Aorta (tissue), 5 donors: Measurements from ENCODE around the gene NTMT1. TPM values are rescaled to one million over a fixed set of nuclear protein-coding genes. Genes with fewer than 3 reads are reported as not detected.
"Not testable (repeated sequence)": the region's sequence is repeated elsewhere in the genome, so short reads cannot be mapped to it uniquely, and the experiment has no call there.

Experiments used
- ATAC-seq: fragments of 200-7000 bp; cut with Tn5 transposase; one replicate; pipeline ENCODE4 v1.9.1; 2022; ENCODE audit warnings: moderate library complexity; ENCODE audit not compliant: low FRiP score
- DNase-seq, 2 donors: peaks; one replicate each; pipeline ENCODE4 v3.0.0-alpha.2; 2020
- H3K27ac ChIP-seq, 2 donors: one replicate each; pipeline ENCODE4 v1.5.1; 2013; ENCODE audit warnings: low read length in 2 of 2, mild to moderate bottlenecking in 2 of 2, moderate library complexity in 2 of 2, control low read depth in 1 of 2, inconsistent platforms in 1 of 2, low read depth in 1 of 2
- H3K27me3 ChIP-seq, 2 donors: one replicate each; pipeline ENCODE4 v1.6.1; 2013; ENCODE audit warnings: control low read depth in 1 of 2, low read length in 1 of 2, mild to moderate bottlenecking in 1 of 2, moderate library complexity in 1 of 2; ENCODE audit not compliant: insufficient read depth in 2 of 2, control insufficient read depth in 1 of 2
- H3K36me3 ChIP-seq, 2 donors: one replicate each; pipeline ENCODE4 v1.6.1; 2013; ENCODE audit warnings: control low read depth in 1 of 2, low read length in 1 of 2, mild to moderate bottlenecking in 1 of 2; ENCODE audit not compliant: insufficient read depth in 2 of 2, control insufficient read depth in 1 of 2
- H3K4me1 ChIP-seq, 2 donors: one replicate each; pipeline ENCODE4 v1.6.1; 2013; ENCODE audit warnings: low read length in 2 of 2, control low read depth in 1 of 2, mild to moderate bottlenecking in 1 of 2, moderate library complexity in 1 of 2; ENCODE audit not compliant: insufficient read depth in 2 of 2, control insufficient read depth in 1 of 2
- H3K4me3 ChIP-seq, 2 donors: one replicate each; pipeline ENCODE4 v1.5.1; 2013; ENCODE audit warnings: low read length in 2 of 2, control low read depth in 1 of 2, mild to moderate bottlenecking in 1 of 2
- H3K9me3 ChIP-seq: one replicate; pipeline ENCODE4 v1.6.1; 2013; ENCODE audit warnings: mild to moderate bottlenecking, low read length; ENCODE audit not compliant: control insufficient read depth
- WGBS, 2 donors: extraction: QIAGEN DNeasy Blood & Tissue Kit; methylation state at CpG; one replicate each; pipeline ENCODE4 v1.1.7; 2013; 5-methylcytosine and 5-hydroxymethylcytosine counted together
- intact Hi-C, 2 donors: fragments of 100-400 bp; cut with DNase I; formaldehyde crosslinking; loops; one replicate each; pipeline versions ENCODE4 v1.14.2 to v1.15.0; 2022
- polyA plus RNA-seq, 2 donors: library from polyadenylated mRNA; stranded (reverse); fragments of 200-250 nt; gene quantifications; one replicate each; pipeline ENCODE4 v1.2.3, GENCODE V29; 2013
- total RNA-seq, 2 donors: library from RNA; stranded (reverse); fragmentation: NEBNext Ultra II Directional; extraction: Animal tissue kit (Norgen Biotek cat#: 25700); gene quantifications; one replicate each; pipeline ENCODE4 v1.2.1, GENCODE V29; 2021
- donor health status: healthy with polysubstance abuse.
- donor health status: Bipolar disorder and iron deficiency.
- donor health status: DM: no; HTN: no; CAD: no.
- donor health status: DM: no; HTN: no; CAD: no.
- donor health status: DM: yes; HTN: yes; CAD: no.

Gene NTMT1
- total and polyA plus RNA-seq, 4 donors, result 22.7 to 41.1 (median 30.0) TPM

GRCh38 chr9:129661029-129661428 lies 35.1 kb downstream of the NTMT1 start:
- H3K4me1 ChIP-seq, result no peaks in the 10 kb centered on the region
- H3K4me3 ChIP-seq, result no peak overlapping the region
- H3K27me3 ChIP-seq, result no peaks in the 10 kb centered on the region
- intact Hi-C loops, result no loop called here
- no peaks in the 10 kb centered on the region for H3K9me3 ChIP-seq
- 61 to 66% methylated on average over 2 of the region's 2 CpGs for WGBS, 2 donors
- no peak for DNase-seq
- no peak for ATAC-seq
- no peak overlapping the region for H3K27ac ChIP-seq
- H3K36me3 ChIP-seq, result no peaks in the 10 kb centered on the region

DNA sequence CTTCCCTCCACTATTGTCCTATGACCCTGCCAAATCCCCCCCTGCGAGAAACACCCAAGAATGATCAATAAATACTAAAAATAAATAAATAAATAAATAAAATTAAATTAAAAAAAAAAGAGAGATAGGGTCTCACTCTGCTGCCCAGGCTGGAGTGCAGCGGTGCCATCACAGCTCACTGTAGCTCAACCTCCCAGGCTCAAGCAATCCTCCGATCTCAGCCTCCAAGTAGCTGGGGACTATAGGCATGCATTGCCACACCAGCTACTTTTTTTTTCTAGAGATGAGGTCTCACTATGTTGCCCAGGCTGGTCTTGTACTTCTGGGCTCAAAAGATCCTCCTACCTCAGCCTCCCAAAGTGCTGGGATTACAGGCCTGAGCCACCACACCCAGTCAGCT lies 36.3 kb downstream of the NTMT1 start:
- WGBS, 2 donors, result 67 to 81% methylated on average over 3 of the region's 3 CpGs
- H3K36me3 ChIP-seq, DNase-seq, H3K9me3 ChIP-seq, H3K27me3 ChIP-seq, H3K4me1 ChIP-seq, H3K27ac ChIP-seq, intact Hi-C loops, ATAC-seq, H3K4me3 ChIP-seq: not testable (repeated sequence)

DNA sequence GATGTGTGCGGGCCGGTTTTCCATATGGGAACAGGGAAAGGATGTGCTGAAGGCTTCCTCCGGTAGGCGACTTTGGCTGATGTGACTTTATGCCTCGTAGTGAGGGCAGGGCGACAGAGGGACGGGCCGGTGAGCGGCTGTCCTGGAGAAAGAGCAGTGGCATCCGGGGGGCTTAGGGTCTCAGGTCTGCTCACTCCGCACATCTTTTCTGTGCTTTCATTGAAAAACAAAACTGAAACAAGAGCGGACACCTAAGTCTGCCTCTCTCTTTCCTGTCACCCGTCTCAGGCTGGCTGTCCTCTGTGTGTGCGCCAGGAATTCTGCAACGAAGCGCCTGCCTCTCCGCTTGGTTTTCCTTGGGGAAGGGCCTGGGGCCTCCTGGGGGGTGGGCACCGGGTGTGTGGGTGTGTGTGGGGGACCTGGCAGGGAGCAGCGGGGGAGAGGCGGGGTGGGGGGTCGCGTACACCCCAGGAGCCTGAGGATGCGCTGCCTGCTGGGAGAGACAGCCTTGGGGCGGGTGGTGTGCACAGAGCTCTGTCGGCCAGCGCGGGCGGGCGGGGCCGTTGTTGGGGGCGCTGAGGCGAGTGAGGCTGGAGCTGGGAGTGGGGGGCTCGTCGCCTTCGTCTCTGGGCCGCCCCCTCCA lies 38.9 kb downstream of the NTMT1 start:
- peak overlapping the region in 1 of 2 donors; percentile 13 for H3K27ac ChIP-seq
- intact Hi-C loops, result loop anchor here (5.0 kb wide), 2 partner anchors 47 to 62 kb away; no protein-coding TSS in a partner anchor
- peak; percentile 71 for ATAC-seq

GRCh38 chr9:129665389-129665775 lies 39.4 kb downstream of the NTMT1 start, which contains the start of gene PRRX2:
TSS of gene PRRX2 (plus strand) at chr9:129665647. CDS start at chr9:129665868, 221 bp downstream.
- WGBS, 2 donors, result 0 to 1% methylated on average over 7 to 37 of the region's 37 CpGs

More for the DNA sequence above, 38.9 kb downstream of the NTMT1 start:
- peak in 1 of 2 donors; percentile 84 for DNase-seq
- WGBS, 2 donors, result 14 to 17% methylated on average over 33 to 36 of the region's 36 CpGs
- no peaks in the 10 kb centered on the region for H3K9me3 ChIP-seq
- H3K27me3 ChIP-seq, result no peaks in the 10 kb centered on the region
- peak overlapping the region; percentile 59 to 85 for H3K4me3 ChIP-seq
- H3K4me1 ChIP-seq, result no peaks in the 10 kb centered on the region
- no peaks in the 10 kb centered on the region for H3K36me3 ChIP-seq

GRCh38 chr9:129665814-129666520 lies 40.0 kb downstream of the NTMT1 start:
- H3K4me3 ChIP-seq, result peak overlapping the region; percentile 85 to 95
- no peaks in the 10 kb centered on the region for H3K4me1 ChIP-seq
- no peaks in the 10 kb centered on the region for H3K27me3 ChIP-seq
- DNase-seq (no peak), ATAC-seq (no peak)
- H3K27ac ChIP-seq, result peak overlapping the region; percentile 49 to 52
- no peaks in the 10 kb centered on the region for H3K36me3 ChIP-seq
- H3K9me3 ChIP-seq, result no peaks in the 10 kb centered on the region
- intact Hi-C loops, result loop anchor here (5.0 kb wide), 2 partner anchors 46 to 61 kb away; no protein-coding TSS in a partner anchor
- WGBS, 2 donors, result 1 to 2% methylated on average over 64 to 88 of the region's 88 CpGs

More at GRCh38 chr9:129665389-129665775, 39.4 kb downstream of the NTMT1 start, which contains the start of gene PRRX2:
- intact Hi-C loops, result loop anchor here (5.0 kb wide), 2 partner anchors 47 to 62 kb away; no protein-coding TSS in a partner anchor
- H3K4me3 ChIP-seq, result peak within 1 kb of the TSS; percentile 85 to 95
- H3K4me1 ChIP-seq, result no peaks in the 10 kb centered on the region
- DNase-seq (peak; percentile 83 to 91), ATAC-seq (peak; percentile 80)
- no peaks in the 10 kb centered on the region for H3K27me3 ChIP-seq
- H3K9me3 ChIP-seq, result no peaks in the 10 kb centered on the region
- no peaks in the 10 kb centered on the region for H3K36me3 ChIP-seq
- peak within 1 kb of the TSS; percentile 52 to 59 for H3K27ac ChIP-seq

DNA sequence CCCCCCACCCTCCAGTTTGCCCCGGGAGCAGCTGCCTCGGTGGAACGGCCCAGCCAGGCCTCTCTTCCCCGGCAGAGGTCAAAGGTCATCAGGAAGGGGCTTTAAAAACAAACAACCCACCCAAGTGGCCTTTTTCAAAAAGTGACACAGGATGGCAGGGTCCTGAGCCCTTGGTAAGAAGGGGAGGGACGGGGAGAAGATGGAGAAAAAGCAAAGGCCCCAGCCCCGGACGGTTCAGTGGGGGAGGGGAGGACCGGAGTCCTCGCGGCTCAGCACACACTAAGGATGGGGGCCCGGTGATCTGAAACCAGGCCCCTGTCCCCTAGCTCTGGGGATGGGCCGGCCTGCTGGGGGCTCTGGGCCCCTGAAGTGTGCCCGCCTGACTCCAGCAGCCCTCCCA lies 40.6 kb downstream of the NTMT1 start:
- peak overlapping the region; percentile 85 to 95 for H3K4me3 ChIP-seq
- DNase-seq (no peak), ATAC-seq (no peak)
- intact Hi-C loops, result loop anchor here (5.0 kb wide), 2 partner anchors 46 to 61 kb away; no protein-coding TSS in a partner anchor
- no peaks in the 10 kb centered on the region for H3K36me3 ChIP-seq
- no peaks in the 10 kb centered on the region for H3K9me3 ChIP-seq
- H3K27ac ChIP-seq, result peak overlapping the region in 1 of 2 donors; percentile 59
- no peaks in the 10 kb centered on the region for H3K4me1 ChIP-seq
- H3K27me3 ChIP-seq, result no peaks in the 10 kb centered on the region
- 2 to 4% methylated on average over 11 to 13 of the region's 13 CpGs for WGBS, 2 donors

- Histone ChIP-seq H3K27me3 (no peaks in the 10 kb centered on the region), H3K4me1 (no peaks in the 10 kb centered on the region), H3K27ac (peak overlapping the region in 1 of 2 donors; percentile 30), H3K9me3 (no peaks in the 10 kb centered on the region), H3K36me3 (no peaks in the 10 kb centered on the region), H3K4me3 (peak overlapping the region in 1 of 2 donors; percentile 85)
- intact Hi-C loops, result loop anchor here (5.0 kb wide), 2 partner anchors 45 to 60 kb away; no protein-coding TSS in a partner anchor
- WGBS, 2 donors, result 4 to 7% methylated on average over 11 of the region's 11 CpGs
- DNase-seq, result no peak
- no peak for ATAC-seq
These were observed 41.4 kb downstream of the NTMT1 start for GRCh38 chr9:129667378-129667777.

DNA sequence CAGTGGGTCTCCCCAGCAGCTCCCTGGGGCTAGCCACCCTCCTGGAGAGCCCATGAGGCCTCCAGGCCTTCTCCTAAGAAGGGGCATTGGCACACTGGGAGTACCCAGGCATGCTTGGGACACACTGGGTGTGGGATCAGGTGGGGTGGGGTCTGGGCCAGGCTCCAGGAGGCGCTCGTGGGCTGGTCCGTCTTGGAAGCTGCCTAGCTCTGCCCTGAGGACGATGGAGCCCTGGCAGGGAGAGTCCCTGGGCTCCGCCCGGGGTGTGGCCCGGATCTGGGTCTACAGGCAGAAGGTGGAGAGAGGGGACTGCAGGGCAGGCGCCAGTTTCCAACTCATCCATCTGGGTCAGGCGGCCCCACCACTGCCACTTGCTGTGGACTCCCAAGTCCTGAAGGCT lies 41.9 kb downstream of the NTMT1 start:
- ATAC-seq, result no peak
- H3K36me3 ChIP-seq, result no peaks in the 10 kb centered on the region
- DNase-seq, result no peak
- H3K27ac ChIP-seq, result peak overlapping the region in 1 of 2 donors; percentile 30
- intact Hi-C loops, result loop anchor here (2.0 to 5.0 kb wide), 3 partner anchors 27 to 59 kb away; no protein-coding TSS in a partner anchor
- WGBS, 2 donors, result 33 to 40% methylated on average over 9 of the region's 9 CpGs
- no peaks in the 10 kb centered on the region for H3K4me1 ChIP-seq
- no peaks in the 10 kb centered on the region for H3K27me3 ChIP-seq
- H3K9me3 ChIP-seq, result no peaks in the 10 kb centered on the region
- H3K4me3 ChIP-seq, result no peak overlapping the region
